Suppressor macrophage (primary cell): Measurements from ENCODE around the gene PNPO.

ENCODE experiments used
- DNase-seq, 4 experiments: peaks; one replicate each; pipeline ENCODE4 v3.0.0-alpha.2; 2020 to 2022

PNPO gene

GRCh38 chr17:47950448-47950847 is 9.1 kb downstream of the PNPO start:
- DNase-seq: no peak

- peak; percentile 52 to 76 (median 71) for DNase-seq
These were observed 11.0 kb downstream of the PNPO start for GRCh38 chr17:47952171-47953021.

- no peak for DNase-seq
These were observed 12.5 kb downstream of the PNPO start for GRCh38 chr17:47953909-47954308.

- no peak for DNase-seq
These were observed 14.4 kb downstream of the PNPO start for GRCh38 chr17:47955497-47956461.

DNA sequence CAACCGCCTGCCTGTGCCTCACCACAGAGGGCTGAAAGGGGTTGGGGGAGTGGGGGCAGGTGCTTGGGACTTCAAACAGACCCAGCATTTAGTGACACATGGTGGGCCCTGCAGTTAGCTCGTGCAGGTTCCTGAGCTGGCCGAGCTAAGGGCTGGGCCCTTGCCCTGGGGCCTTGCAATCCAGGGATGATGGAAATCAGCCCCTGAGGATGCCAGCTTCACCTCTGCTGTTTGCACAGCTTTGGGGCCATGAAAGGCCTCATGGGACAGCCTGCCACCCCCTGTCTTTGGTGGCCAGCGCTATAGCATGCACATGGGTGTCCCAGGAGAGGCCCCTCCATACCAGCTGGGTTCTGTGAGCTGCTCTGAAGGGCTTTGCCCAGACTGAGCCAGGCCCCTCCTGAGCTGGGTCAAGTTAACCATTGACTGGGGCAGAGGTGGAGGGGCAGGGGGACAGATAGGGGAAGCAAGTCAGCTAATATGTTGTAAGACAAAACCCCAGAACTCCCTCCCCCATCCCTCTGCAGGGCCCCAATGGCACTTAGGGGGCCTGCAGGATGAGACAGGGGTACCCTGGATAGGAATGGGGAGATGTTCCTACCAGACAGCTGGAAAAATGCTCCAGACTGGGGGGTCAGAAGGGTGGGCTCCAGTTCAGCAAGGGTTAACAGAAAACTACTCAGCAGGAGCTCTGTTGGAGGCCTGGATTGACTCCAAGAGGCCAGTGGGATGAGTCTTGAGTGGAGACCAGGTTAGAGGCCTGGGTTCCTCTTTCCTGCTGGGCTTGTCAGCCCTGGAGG is 15.6 kb downstream of the PNPO start:
- DNase-seq: no peak

DNA sequence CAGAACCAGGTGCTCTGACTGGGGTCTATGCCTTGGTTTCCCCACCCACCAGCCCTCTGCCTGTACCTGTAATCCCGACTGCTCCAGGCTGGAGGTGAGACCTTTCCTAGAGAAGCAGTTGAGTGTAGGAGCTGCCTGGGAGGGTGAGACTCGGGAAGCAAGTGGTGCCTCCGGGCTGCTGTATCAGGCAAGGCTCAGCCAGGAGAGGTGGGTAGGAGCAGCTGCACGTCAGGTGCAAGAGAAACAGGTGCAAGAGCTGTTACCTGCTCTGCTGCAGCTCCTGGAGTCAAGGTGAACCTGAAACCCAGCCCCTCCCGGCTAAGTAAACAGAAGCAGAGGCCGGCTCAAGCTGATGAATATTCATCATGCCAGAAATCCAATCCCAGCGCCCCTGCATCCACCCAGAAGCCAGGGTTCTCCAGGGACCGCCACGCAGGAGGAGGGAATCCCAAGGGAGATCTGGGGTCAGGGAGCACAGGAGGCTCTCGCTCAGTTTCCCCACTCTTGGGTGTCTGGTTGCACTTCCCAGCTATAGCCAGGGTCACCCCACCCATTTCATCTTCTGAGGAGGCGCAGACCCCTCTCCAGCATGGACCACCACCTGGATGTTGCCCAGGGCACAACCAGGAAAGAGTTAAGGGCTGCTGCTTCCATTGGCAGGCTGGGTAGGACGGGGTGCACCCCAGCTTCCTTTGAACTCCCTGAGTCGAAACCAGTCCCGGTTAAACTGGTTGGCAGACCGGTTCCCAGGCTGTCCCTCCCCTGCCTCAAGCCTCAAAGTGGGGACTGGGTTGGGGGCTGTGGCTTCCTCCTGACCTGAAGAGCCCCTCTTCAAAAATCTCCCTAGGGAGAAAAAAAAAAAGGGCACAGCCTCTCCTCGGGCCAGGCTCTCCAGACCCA is 16.5 kb downstream of the PNPO start, which contains the start of gene PRR15L:
TSS of gene PRR15L (minus strand) at position 293 of the 900 bp plus-strand sequence. CDS start 4,649 bp downstream, outside the sequence.
- no peak for DNase-seq

DNA sequence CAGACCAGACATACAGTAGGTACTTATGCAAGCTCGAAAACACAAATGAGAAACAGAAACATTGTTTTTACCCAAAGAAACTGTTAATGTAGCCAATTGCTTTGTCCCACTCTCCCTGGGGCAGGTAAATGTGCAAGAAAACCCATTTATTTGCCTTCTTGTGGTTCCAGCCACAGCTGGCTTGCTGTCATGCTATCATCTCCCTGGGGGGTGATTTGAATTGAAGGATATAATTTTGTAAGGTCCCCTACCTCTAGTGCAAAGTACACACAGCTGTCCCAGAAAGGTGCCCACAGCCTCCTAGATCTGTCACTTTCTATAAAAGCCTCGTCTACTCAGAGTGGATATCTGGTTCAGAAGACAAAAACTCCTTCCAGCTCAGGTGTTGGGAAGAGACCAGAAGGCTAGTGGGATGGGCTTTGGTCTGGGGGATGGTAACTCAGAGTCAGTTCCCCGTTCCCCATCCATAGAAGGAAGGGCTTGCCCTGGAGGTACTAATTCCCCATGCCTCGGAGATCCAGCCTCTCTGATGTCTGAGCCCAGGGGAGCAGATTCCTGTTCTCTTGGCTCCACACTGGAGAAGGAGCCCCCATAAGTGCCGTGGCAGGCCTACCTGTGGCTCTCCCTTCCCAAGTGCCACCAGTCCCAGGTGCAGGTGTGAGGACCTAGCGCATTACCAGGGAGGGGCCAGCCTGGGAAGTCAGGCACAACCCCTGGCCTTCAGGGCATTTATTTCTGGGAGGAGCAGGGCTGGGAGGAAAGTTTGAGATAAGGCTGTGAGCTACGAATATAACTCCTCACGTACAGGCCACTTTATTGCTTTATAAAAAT is 18.7 kb downstream of the PNPO start:
- no peak for DNase-seq

DNA sequence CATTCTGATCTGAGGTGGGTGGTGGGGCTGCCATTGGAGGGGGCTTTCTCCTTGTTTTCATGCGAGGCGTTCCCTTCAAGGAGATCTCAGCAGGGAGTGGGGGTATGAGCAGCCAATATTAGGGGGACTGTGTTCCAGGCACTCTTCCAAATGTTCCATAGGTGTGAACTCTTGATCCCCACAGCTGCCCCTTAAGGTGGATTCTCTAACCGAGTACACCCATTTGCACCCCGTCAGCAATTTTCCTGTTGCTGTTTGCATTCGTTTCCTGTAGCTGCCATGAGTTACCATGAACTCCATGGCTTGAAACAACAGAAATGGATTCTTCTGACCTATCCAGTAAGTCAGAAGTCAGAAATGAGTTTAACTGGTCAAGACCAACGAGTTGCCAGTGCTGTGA is 20.0 kb downstream of the PNPO start:
- no peak for DNase-seq

- DNase-seq: no peak
These were observed 21.5 kb downstream of the PNPO start for GRCh38 chr17:47962901-47963300.

DNA sequence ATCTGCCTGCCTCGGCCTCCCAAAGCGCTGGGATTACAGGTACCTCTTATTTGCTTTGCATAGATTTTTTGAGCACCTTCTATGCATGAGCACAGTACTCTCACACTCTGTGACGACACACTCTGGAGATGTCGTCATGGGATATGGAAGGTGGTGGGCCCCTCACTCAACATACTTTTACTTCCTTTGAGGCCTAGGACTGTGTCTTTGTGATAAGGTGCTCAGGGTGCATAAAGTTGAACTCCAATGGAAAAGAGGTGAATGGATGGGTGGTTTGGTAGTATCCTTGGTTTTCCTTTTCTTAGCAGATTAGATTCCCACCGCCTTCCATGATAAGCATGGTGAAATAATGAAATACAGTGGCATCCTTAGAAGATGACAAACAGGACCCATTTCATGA is 23.5 kb downstream of the PNPO start:
- no peak for DNase-seq

- no peak for DNase-seq
These were observed 24.7 kb downstream of the PNPO start for GRCh38 chr17:47966079-47966519.

DNA sequence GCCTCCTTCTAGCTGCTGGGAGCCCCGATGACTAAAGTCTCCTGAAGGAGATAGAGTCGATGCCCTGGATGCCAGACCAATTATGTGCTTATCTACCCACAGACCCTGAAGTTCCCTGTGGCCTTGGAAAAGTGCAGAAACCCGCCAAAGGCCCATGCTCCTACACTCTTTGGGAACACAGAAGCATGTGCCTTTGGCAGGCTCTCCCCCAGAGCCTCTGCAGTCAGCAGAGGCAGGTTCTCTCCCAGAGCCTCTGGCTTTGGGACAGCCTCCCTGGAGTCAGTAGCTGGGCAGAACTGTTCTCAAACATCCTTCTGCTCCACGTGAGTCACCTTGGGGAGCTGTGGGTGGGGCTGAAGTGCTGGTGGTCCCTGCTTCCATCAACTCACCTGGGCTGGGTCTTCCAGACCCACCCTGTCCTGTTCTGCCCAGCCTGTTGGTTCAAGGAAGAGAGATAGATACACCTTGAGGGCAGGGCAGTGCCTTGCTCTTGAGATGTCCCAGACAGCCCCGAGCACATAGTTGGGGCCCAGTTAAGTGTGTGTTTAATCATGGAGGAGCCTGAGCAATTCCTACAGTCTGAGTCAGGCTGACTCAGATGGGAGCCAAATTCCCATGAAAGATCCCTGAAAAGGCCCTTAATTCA is 26.4 kb downstream of the PNPO start:
- DNase-seq: no peak

- DNase-seq: no peak
These were observed 27.5 kb downstream of the PNPO start for GRCh38 chr17:47968836-47969235.

- no peak for DNase-seq
These were observed 28.8 kb downstream of the PNPO start for GRCh38 chr17:47969930-47970724.

- DNase-seq: peak; percentile 100
These were observed 29.5 kb downstream of the PNPO start, which contains the start of gene CDK5RAP3 for GRCh38 chr17:47970725-47971499. Gene CDK5RAP3 (plus strand): TSS chr17:47971113. CDS start chr17:47971147, 34 bp downstream.

DNA sequence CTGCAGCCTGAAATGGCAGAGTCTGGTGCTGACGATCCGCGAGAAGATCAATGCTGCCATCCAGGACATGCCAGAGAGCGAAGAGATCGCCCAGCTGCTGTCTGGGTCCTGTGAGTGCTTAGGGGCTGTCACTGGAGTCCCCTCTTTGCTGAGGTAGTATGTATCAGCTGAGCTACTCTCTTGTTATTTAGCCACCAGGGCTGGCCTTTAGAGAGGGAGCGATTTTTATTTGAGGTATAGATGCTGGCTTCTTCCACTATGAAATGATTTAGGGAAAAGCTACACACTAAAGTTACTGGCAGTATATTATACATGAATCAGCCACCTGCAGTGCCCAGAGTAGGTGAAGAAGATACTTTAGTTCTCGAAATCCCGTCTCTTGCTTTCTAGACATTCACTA is 32.2 kb downstream of the PNPO start:
- no peak for DNase-seq

- no peak for DNase-seq
These were observed 33.9 kb downstream of the PNPO start for GRCh38 chr17:47975189-47975822.

- no peak for DNase-seq
These were observed 34.4 kb downstream of the PNPO start for GRCh38 chr17:47975823-47976205.
